GM21723 (cell line): Measurements from ENCODE around the gene MIF4GD.

ENCODE experiments used
- ATAC-seq: cut with Tn5 transposase; IDR thresholded peaks from one replicate; pipeline ENCODE4 v1.9.1; 2021; ENCODE audit warnings: mild to moderate bottlenecking, moderate library complexity; ENCODE audit not compliant: unreplicated experiment

The MIF4GD gene

GRCh38 chr17:75238684-75239191 is 32.3 kb downstream of the MIF4GD start:
- no peak for ATAC-seq

GRCh38 chr17:75238020-75238580 is 32.9 kb downstream of the MIF4GD start:
- ATAC-seq: no peak

GRCh38 chr17:75237100-75238014 is 33.7 kb downstream of the MIF4GD start:
- ATAC-seq: no peak

- no peak for ATAC-seq
These were observed 38.2 kb downstream of the MIF4GD start for GRCh38 chr17:75232786-75233185.

GRCh38 chr17:75231741-75232464 is 39.1 kb downstream of the MIF4GD start:
- ATAC-seq: no peak

- ATAC-seq: no peak
These were observed 40.0 kb downstream of the MIF4GD start for GRCh38 chr17:75231071-75231470.

GRCh38 chr17:75228847-75229246 is 42.2 kb downstream of the MIF4GD start:
- no peak for ATAC-seq

- no peak for ATAC-seq
These were observed 42.7 kb downstream of the MIF4GD start for GRCh38 chr17:75228305-75228704.

GRCh38 chr17:75227729-75228128 is 43.3 kb downstream of the MIF4GD start:
- ATAC-seq: no peak

GRCh38 chr17:75225016-75225415 is 46.0 kb downstream of the MIF4GD start:
- no peak for ATAC-seq

GRCh38 chr17:75219815-75220214 is 51.2 kb downstream of the MIF4GD start:
- ATAC-seq: no peak

GRCh38 chr17:75218131-75218530 is 52.9 kb downstream of the MIF4GD start:
- no peak for ATAC-seq
